Endodermal cell (in vitro differentiated cells): ENCODE results near the gene LHFPL2. TPM values are rescaled to one million over a fixed set of nuclear protein-coding genes. Genes with fewer than 3 reads are reported as not detected.

Experiments used
- DNase-seq: peaks from one replicate; pipeline ENCODE4 v3.0.0-alpha.2; 2017
- H3K27ac ChIP-seq: 2 replicates; pipeline ENCODE4 v1.5.1; 2013; ENCODE audit warnings: mild to moderate bottlenecking, low read depth, low read length, moderate library complexity
- H3K27me3 ChIP-seq: 2 replicates; pipeline ENCODE4 v1.6.1; 2013; ENCODE audit warnings: mild to moderate bottlenecking, low read length, moderate library complexity; ENCODE audit not compliant: insufficient read depth, control insufficient read depth, poor library complexity, severe bottlenecking
- H3K36me3 ChIP-seq: 2 replicates; pipeline ENCODE4 v1.7.0; 2013; ENCODE audit warnings: mild to moderate bottlenecking, low read length, moderate library complexity; ENCODE audit not compliant: control insufficient read depth, insufficient read depth
- H3K4me1 ChIP-seq: one replicate; pipeline ENCODE4 v1.7.0; 2013; ENCODE audit warnings: low read length; ENCODE audit not compliant: control insufficient read depth, insufficient read depth
- H3K4me3 ChIP-seq: 2 replicates; pipeline ENCODE4 v1.5.1; 2013; ENCODE audit warnings: mild to moderate bottlenecking, low read length, moderate library complexity
- H3K9ac ChIP-seq: 2 replicates; pipeline ENCODE4 v1.6.1; 2013; ENCODE audit warnings: mild to moderate bottlenecking, low read length, moderate library complexity; ENCODE audit not compliant: poor library complexity, severe bottlenecking; ENCODE audit errors: extremely low read depth
- H3K9me3 ChIP-seq: 2 replicates; pipeline ENCODE4 v1.6.1; 2013; ENCODE audit warnings: mild to moderate bottlenecking, low read length, moderate library complexity; ENCODE audit not compliant: control insufficient read depth
- H3K27ac Mint-ChIP-seq: 2 replicates; pipeline ENCODE4 v1.8.0; 2020; ENCODE audit warnings: mixed read lengths
- H3K27me3 Mint-ChIP-seq: 2 replicates; pipeline ENCODE4 v1.8.0; 2021; ENCODE audit warnings: mild to moderate bottlenecking, mixed read lengths; ENCODE audit not compliant: insufficient read depth
- H3K36me3 Mint-ChIP-seq: 2 replicates; pipeline ENCODE4 v1.8.0; 2020; ENCODE audit warnings: low read depth, mixed read lengths
- H3K4me1 Mint-ChIP-seq: 2 replicates; pipeline ENCODE4 v1.8.0; 2020; ENCODE audit warnings: mixed read lengths
- H3K4me3 Mint-ChIP-seq: 2 replicates; pipeline ENCODE4 v1.8.0; 2020; ENCODE audit warnings: mild to moderate bottlenecking, moderate library complexity, mixed read lengths
- H3K9me3 Mint-ChIP-seq: 2 replicates; pipeline ENCODE4 v1.8.0; 2020; ENCODE audit warnings: mild to moderate bottlenecking, mixed read lengths
- CTCF ChIP-seq: fragments of 200-600 bp; sonication (generic); conservative IDR thresholded peaks from 2 replicates; pipeline ENCODE4 v1.5.0; 2021; ENCODE audit warnings: antibody characterized with exemption, mild to moderate bottlenecking
- WGBS, 2 experiments: methylation state at CpG; one replicate each; pipeline versions ENCODE4 v1.1.5 to v1.1.7; 2013; ENCODE audit warnings: missing lambda C conversion rate in 2 of 2, mixed read lengths in 1 of 2; ENCODE audit not compliant: insufficient coverage in 1 of 2, insufficient read length in 1 of 2; 5-methylcytosine and 5-hydroxymethylcytosine counted together
- total RNA-seq, 2 donors: library from RNA; stranded (reverse); fragmentation: NEBNext Ultra II Directional in 1 of 2; extraction: Animal tissue kit (Norgen Biotek cat#: 25700) in 1 of 2; gene quantifications; 2 replicates in 1 of 2; 3 replicates in 1 of 2; pipeline ENCODE4 v1.2.1, GENCODE V29; 2021

The LHFPL2 gene
- total RNA-seq, 2 donors from 2014 or later = 136 to 238 TPM

- Mint-ChIP-seq H3K9me3 (peaks cover 17% of the 10 kb centered on the region), H3K4me3 (no peak overlapping the region), H3K36me3 (peaks cover 66% of the 10 kb centered on the region), H3K4me1 (peaks cover 20% of the 10 kb centered on the region), H3K27me3 (no peaks in the 10 kb centered on the region), H3K27ac (peak overlapping the region; percentile 1)
- Histone ChIP-seq H3K4me1 (no peaks in the 10 kb centered on the region), H3K9me3 (no peaks in the 10 kb centered on the region), H3K4me3 (no peak overlapping the region), H3K27ac (no peak overlapping the region), H3K36me3 (peaks cover 32% of the 10 kb centered on the region), H3K27me3 (no peaks in the 10 kb centered on the region), H3K9ac (no peak overlapping the region)
- no peak for DNase-seq
- WGBS, 2 experiments = 95 to 100% methylated on average over 6 to 8 of the region's 8 CpGs
- TF ChIP-seq CTCF = no peak
Measured at GRCh38 chr5:78577071-78577807, 71.3 kb downstream of the LHFPL2 start.

GRCh38 chr5:78576376-78576775, 72.2 kb downstream of the LHFPL2 start:
- H3K27ac ChIP-seq = no peak overlapping the region
- no peaks in the 10 kb centered on the region for H3K4me1 ChIP-seq
- H3K9ac ChIP-seq = no peak overlapping the region
- Mint-ChIP-seq H3K36me3 (peaks cover 64% of the 10 kb centered on the region), H3K27ac (peak overlapping the region; percentile 45), H3K27me3 (no peaks in the 10 kb centered on the region), H3K4me3 (no peak overlapping the region), H3K4me1 (peaks cover 24% of the 10 kb centered on the region), H3K9me3 (peaks cover 11% of the 10 kb centered on the region)
- peaks cover 39% of the 10 kb centered on the region for H3K36me3 ChIP-seq
- no peak for TF ChIP-seq CTCF
- no peaks in the 10 kb centered on the region for H3K27me3 ChIP-seq
- no peak for DNase-seq
- 89 to 90% methylated on average over 2 to 3 of the region's 3 CpGs for WGBS, 2 experiments
- H3K9me3 ChIP-seq = no peaks in the 10 kb centered on the region
- H3K4me3 ChIP-seq = no peak overlapping the region

GRCh38 chr5:78574731-78575161, 73.8 kb downstream of the LHFPL2 start:
- H3K27ac ChIP-seq = no peak overlapping the region
- Mint-ChIP-seq H3K27me3 (no peaks in the 10 kb centered on the region), H3K36me3 (peaks cover 54% of the 10 kb centered on the region), H3K4me1 (peaks cover 37% of the 10 kb centered on the region), H3K27ac (no peak overlapping the region), H3K4me3 (no peak overlapping the region), H3K9me3 (peaks cover under 1% of the 10 kb centered on the region)
- no peak overlapping the region for H3K4me3 ChIP-seq
- H3K4me1 ChIP-seq = peaks cover 3% of the 10 kb centered on the region
- WGBS, 2 experiments = 76 to 91% methylated on average over 7 of the region's 7 CpGs
- H3K9me3 ChIP-seq = no peaks in the 10 kb centered on the region
- H3K27me3 ChIP-seq = no peaks in the 10 kb centered on the region
- no peak for DNase-seq
- no peak for TF ChIP-seq CTCF
- H3K36me3 ChIP-seq = peaks cover 46% of the 10 kb centered on the region
- H3K9ac ChIP-seq = no peak overlapping the region
